ENCODE measurements around the gene TGFBRAP1.

- TF ChIP-seq, protein P1, sequence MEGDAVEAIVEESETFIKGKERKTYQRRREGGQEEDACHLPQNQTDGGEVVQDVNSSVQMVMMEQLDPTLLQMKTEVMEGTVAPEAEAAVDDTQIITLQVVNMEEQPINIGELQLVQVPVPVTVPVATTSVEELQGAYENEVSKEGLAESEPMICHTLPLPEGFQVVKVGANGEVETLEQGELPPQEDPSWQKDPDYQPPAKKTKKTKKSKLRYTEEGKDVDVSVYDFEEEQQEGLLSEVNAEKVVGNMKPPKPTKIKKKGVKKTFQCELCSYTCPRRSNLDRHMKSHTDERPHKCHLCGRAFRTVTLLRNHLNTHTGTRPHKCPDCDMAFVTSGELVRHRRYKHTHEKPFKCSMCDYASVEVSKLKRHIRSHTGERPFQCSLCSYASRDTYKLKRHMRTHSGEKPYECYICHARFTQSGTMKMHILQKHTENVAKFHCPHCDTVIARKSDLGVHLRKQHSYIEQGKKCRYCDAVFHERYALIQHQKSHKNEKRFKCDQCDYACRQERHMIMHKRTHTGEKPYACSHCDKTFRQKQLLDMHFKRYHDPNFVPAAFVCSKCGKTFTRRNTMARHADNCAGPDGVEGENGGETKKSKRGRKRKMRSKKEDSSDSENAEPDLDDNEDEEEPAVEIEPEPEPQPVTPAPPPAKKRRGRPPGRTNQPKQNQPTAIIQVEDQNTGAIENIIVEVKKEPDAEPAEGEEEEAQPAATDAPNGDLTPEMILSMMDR (IDR thresholded peaks at IDR 0.05) = no peak
- TF ChIP-seq EZH2 (IDR thresholded peaks at IDR 0.05) = no peak
- no peak for TF ChIP-seq EZH2phosphoT487 (IDR thresholded peaks at IDR 0.05)
Observed at GRCh38 chr2:105309147-105309545, 20.4 kb downstream of the TGFBRAP1 start.
